HG02943 (cell line): Measurements from ENCODE around the gene NDUFAF3.
A peak's percentile ranks its signal among the peaks of the same experiment; 100 is the strongest.
"Not testable (repeated sequence)": the region's sequence is repeated elsewhere in the genome, so short reads cannot be mapped to it uniquely, and the experiment has no call there.

Source experiments
- ATAC-seq: cut with Tn5 transposase; IDR thresholded peaks from one replicate; pipeline ENCODE4 v1.9.1; 2021; ENCODE audit warnings: mild to moderate bottlenecking, low read depth, moderate library complexity; ENCODE audit not compliant: unreplicated experiment

Gene NDUFAF3

DNA sequence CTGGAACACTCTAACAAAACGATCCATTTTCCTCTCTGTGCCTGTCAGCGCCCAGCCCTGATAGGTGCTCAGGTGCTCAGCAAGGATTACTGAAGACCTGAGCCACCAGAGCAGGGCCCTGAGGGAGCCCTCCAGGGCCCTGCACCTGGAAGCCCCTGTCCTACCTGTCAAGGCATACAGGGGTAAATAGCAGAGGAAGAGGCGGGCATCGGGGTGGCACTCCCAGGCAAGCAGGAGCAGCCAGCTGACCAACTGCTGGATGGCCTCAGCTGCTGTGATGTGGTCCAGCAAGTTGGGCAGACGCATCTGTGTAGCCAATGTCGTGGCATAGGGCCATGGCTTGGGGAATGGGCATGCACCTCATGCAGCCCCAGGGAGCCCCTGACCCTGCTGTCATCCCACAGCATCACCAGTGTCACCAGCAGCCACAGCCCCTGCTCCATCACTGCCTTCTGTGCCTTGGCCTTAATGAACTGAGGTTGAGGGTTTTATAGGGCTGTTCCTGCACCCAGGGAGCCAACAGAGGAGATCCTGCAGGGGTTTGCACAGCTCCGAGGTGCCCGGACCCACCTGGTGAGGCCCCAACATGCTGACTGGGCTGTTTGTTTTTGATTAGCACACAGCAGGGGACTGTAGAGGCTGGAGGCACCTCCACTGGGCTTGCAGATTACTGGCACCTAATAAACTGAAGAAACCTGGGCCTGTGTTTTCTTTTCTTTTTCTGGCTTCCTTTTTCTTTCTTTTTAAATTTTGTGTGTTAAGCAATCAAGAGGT lies 22.6 kb upstream of the NDUFAF3 start:
- no peak for ATAC-seq

DNA sequence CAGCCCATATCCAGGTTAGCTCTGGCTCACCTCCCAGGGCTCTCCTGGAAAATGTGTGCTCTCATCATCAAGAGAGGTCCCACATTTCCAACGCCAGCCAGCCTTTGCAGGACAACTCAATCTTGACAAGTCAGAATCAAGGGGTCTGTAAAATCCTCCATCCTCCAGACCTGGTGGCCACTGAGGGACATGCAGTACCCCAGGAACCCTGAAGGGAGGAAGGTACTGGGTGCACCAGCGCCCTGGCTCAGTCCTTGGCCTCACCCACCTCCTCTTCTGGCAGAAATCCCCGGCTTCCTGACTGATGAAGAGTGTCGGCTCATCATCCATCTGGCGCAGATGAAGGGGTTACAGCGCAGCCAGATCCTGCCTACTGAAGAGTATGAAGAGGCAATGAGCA lies 20.8 kb upstream of the NDUFAF3 start:
- no peak for ATAC-seq

DNA sequence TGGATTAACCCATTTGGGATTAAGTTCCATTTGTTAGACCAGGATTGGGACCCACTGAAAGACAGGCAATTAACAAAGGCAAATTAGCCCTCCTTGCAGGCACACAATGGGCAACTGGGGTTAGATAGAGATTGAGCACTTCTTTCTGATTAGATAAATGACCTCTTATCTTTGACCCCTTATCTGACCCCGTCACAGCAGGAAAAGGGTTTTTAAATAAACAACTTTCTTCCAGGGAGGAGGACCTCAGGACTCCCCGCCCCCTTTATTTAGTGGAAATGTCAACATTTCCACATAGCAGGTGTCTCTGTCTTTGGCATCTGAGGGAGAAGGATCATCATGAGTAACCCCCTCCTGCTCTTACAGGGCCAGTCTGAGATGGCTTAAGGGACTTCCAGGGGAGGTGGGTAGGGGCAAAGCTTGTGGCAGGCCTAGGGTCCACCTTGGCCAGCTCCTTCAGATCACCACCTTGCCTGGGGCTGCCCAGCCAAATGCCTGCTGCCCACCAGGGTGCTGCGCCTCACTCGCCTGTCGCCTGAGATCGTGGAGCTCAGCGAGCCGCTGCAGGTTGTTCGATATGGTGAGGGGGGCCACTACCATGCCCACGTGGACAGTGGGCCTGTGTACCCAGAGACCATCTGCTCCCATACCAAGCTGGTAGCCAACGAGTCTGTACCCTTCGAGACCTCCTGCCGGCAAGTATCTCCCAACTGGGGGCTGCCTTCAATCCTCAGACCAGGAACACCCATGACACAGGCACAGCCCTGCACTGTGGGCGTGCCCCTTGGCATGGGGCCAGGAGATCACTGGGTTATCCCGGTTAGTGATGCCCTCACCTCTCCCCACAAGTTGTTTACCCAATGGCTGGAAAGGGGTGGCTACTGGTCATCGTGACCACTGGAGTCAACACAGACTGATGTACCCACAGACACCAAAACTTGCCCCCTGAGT lies 17.3 kb upstream of the NDUFAF3 start:
- no peak for ATAC-seq

- no peak for ATAC-seq
These were observed 16.6 kb upstream of the NDUFAF3 start for GRCh38 chr3:49005303-49005680.

- ATAC-seq = no peak
These were observed 15.9 kb upstream of the NDUFAF3 start for GRCh38 chr3:49005998-49006397.

- ATAC-seq = no peak
These were observed 15.4 kb upstream of the NDUFAF3 start for GRCh38 chr3:49006408-49007067.

GRCh38 chr3:49007068-49007770 lies 14.7 kb upstream of the NDUFAF3 start, which contains the start of gene WDR6:
WDR6 (plus strand) TSS chr3:49007391; CDS start chr3:49007432, 41 bp downstream.
- peak; percentile 82 for ATAC-seq

DNA sequence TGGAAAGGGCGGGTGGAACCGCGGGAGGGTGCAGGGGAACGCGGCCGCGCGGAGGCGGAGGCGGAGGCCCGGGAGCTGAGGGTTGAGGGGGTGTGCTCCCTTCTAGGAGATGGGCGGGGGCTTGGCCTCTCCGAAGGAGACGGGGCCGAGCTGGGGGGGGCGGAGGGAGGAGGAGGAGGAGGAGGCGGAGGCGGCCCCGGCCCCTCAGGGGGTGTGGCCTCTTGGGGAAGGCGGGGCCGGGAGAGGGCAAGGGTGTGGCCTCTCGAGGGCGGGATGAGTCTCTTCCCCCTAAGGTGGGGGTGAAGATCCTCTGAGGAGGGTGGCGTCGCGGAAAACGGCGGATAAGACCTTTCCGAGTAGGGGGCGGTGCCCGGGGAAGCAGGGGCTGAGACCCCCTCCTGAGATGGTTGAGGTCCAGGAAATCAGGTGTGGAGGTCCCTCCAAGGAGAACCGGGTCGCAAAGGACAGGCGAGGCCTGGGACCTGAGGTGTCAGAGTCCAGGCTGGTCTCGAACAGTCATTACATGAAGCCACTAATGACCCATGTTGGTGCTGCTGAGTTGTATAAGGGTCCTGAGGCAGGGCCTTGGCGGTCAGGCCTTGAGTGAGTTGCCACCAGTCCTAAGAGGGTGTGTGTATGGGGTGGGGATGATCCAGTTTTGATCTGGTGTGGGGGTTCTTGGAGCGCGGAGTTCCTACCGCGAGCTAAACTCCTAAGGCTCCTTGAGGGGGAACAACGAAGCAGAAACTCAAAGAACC lies 14.0 kb upstream of the NDUFAF3 start:
- ATAC-seq = peak; percentile 45

GRCh38 chr3:49008627-49009026 lies 13.3 kb upstream of the NDUFAF3 start:
- ATAC-seq = not testable (repeated sequence)

- no peak for ATAC-seq
These were observed 12.5 kb upstream of the NDUFAF3 start for GRCh38 chr3:49009396-49009795.

GRCh38 chr3:49012441-49013017 lies 9.4 kb upstream of the NDUFAF3 start:
- no peak for ATAC-seq

- ATAC-seq = no peak
These were observed 8.7 kb upstream of the NDUFAF3 start for GRCh38 chr3:49013113-49013737.

GRCh38 chr3:49013738-49014660 lies 7.9 kb upstream of the NDUFAF3 start:
- ATAC-seq = no peak

- ATAC-seq = no peak
These were observed 6.8 kb upstream of the NDUFAF3 start for GRCh38 chr3:49015072-49015471.

GRCh38 chr3:49015765-49016164 lies 6.2 kb upstream of the NDUFAF3 start:
- ATAC-seq = no peak

DNA sequence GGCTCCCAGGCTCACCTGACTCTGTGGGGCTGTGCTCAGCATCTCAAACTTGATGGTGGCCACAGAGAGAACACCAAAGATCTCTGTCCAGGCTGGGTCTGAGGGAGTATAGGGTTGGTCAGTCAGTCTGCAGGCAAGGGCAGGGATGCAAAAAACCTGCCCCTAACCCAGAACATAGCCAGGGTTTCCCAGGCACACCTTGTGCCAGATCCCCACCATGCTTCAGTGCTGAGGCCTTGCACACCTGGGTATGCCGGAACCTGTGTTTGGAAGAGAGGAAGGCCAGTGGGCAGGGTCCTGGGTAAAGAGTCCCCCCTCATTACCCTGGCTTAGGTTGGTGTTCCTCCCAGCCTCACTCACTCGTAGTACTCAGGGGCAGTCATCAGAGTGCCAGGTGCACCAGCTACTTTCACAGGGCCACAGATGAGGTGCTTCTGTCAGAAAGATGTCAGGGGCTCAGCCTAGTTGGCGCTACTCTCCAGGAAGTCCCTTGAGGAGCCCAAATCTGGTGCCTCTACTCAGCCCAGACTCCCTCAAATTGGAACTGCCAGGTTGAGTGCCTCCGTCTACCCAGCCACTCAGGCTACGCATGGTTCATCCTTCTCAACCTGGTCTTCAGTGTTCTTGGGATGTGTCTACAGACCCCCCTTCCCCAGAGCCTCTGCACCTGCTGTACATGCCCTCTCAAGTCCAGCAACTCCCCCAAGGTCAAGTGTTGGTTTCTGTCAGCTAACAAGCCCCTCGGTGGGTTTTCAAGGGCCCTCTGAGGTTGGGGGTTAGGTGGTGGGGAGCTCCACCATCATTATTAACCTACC lies 5.3 kb upstream of the NDUFAF3 start:
- ATAC-seq = no peak
